HCT116 (cell line): Measurements from ENCODE around the gene PLS3. TPM values are rescaled to one million over a fixed set of nuclear protein-coding genes. Genes with fewer than 3 reads are reported as not detected.

ENCODE experiments used
- ATAC-seq: fragments of 200-7000 bp; cut with Tn5 transposase; 2 replicates; pipeline ENCODE4 v1.9.1; 2020; ENCODE audit warnings: mild to moderate bottlenecking, moderate library complexity
- BruUV-seq: library from RNA; stranded (reverse); fragments of 400-500 nt; replicated peaks from 2 replicates; lab custom pipeline; 2021; lab: Mats Ljungman, UMichigan
- CTCF ChIA-PET: fragments of 300-600 bp; sonication (Branson Sonifier 250); formaldehyde crosslinking; loops from one replicate; lab custom pipeline; 2021; ENCODE audit warnings: antibody characterized with exemption; lab: Charles Lee
- POLR2A ChIA-PET: fragments of 300-600, 350-600 bp; sonication (Branson Sonifier 250); formaldehyde crosslinking; loops from one replicate; lab custom pipeline; 2021; ENCODE audit warnings: antibody characterized with exemption; lab: Charles Lee
- RAD21 ChIA-PET, 2 experiments: fragments of 300-600 bp; sonication (Branson Sonifier 250); formaldehyde crosslinking; loops; one replicate each; lab custom pipeline; 2023; ENCODE audit warnings: low total read pairs in 2 of 2; ENCODE audit not compliant: uncharacterized antibody in 2 of 2, unreplicated experiment in 2 of 2, low non-redundant PET in 1 of 2; lab: Charles Lee
- DNase-seq: peaks from one replicate; pipeline ENCODE4 v3.0.0-alpha.2; 2010; ENCODE audit warnings: low read depth, low spot score
- H2AFZ ChIP-seq: fragments of 200-600 bp; shearing (Covaris generic), sonication (generic); 2 replicates; pipeline ENCODE4 v1.6.1; 2017; ENCODE audit warnings: low read depth, mixed run types, mixed read lengths, antibody characterized with exemption, low read length; ENCODE audit not compliant: poor library complexity, severe bottlenecking
- H3K27ac ChIP-seq: 2 replicates; pipeline ENCODE4 v1.5.1; 2012; ENCODE audit warnings: low read depth, low read length
- H3K27me3 ChIP-seq: fragments of 200-600 bp; sonication (generic); 2 replicates; pipeline ENCODE4 v1.6.1; 2016; ENCODE audit warnings: mixed run types, low read length, mixed read lengths; ENCODE audit not compliant: insufficient read depth
- H3K36me3 ChIP-seq, 2 experiments: fragments of 200-500 bp in 1 of 2; fragments of 200-600 bp in 1 of 2; sonication (Bioruptor generic) in 1 of 2; sonication (generic) in 1 of 2; 2 replicates each; pipeline versions ENCODE4 v1.5.1 to v1.6.1; 2014 to 2016; ENCODE audit warnings: low read length in 2 of 2, inconsistent platforms in 1 of 2, mixed read lengths in 1 of 2, mixed run types in 1 of 2; ENCODE audit not compliant: insufficient read depth in 2 of 2, control insufficient read depth in 1 of 2
- H3K4me1 ChIP-seq, 2 experiments: fragments of 200-600 bp in 1 of 2; sonication (generic) in 1 of 2; 2 replicates each; pipeline versions ENCODE4 v1.5.1 to v1.6.1; 2012 to 2017; ENCODE audit warnings: low read length in 2 of 2, inconsistent platforms in 1 of 2, mild to moderate bottlenecking in 1 of 2, mixed read lengths in 1 of 2, mixed run types in 1 of 2, moderate library complexity in 1 of 2; ENCODE audit not compliant: insufficient read depth in 2 of 2, control insufficient read depth in 1 of 2
- H3K4me2 ChIP-seq: fragments of 200-600 bp; sonication (generic); 2 replicates; pipeline ENCODE4 v1.6.1; 2017; ENCODE audit warnings: mixed run types, low read length, mixed read lengths
- H3K4me3 ChIP-seq, 2 experiments: fragments of 200-600 bp in 1 of 2; sonication (generic) in 1 of 2; replicated peaks in 1 of 2; 2 replicates each; pipeline ENCODE4 v1.5.1; 2011 to 2016; ENCODE audit warnings: low read length in 2 of 2, control low read depth in 1 of 2, low read depth in 1 of 2, mild to moderate bottlenecking in 1 of 2, mixed read lengths in 1 of 2, mixed run types in 1 of 2
- H3K79me2 ChIP-seq: fragments of 200-600 bp; sonication (generic); 2 replicates; pipeline ENCODE4 v1.6.1; 2017; ENCODE audit warnings: mild to moderate bottlenecking, mixed run types, low read length, moderate library complexity, mixed read lengths; ENCODE audit not compliant: insufficient read depth
- H3K9ac ChIP-seq: fragments of 200-600 bp; sonication (generic); 2 replicates; pipeline ENCODE4 v1.6.1; 2016; ENCODE audit warnings: low read length, mixed read lengths
- H3K9me2 ChIP-seq: fragments of 200-600 bp; sonication (generic), shearing (Covaris generic); 2 replicates; pipeline ENCODE4 v1.6.1; 2017; ENCODE audit warnings: mixed run types, mild to moderate bottlenecking, moderate library complexity; ENCODE audit not compliant: insufficient read depth
- H3K9me3 ChIP-seq, 2 experiments: fragments of 200-500 bp in 1 of 2; fragments of 200-600 bp in 1 of 2; sonication (Bioruptor generic) in 1 of 2; sonication (generic) in 1 of 2; 2 replicates each; pipeline ENCODE4 v1.6.1; 2014 to 2017; ENCODE audit warnings: low read length in 2 of 2, mixed read lengths in 2 of 2, inconsistent platforms in 1 of 2, low read depth in 1 of 2, mild to moderate bottlenecking in 1 of 2, mixed run types in 1 of 2, moderate library complexity in 1 of 2; ENCODE audit not compliant: control insufficient read depth in 1 of 2, insufficient read depth in 1 of 2
- H4K20me1 ChIP-seq: fragments of 200-600 bp; sonication (generic), shearing (Covaris generic); 2 replicates; pipeline ENCODE4 v1.6.1; 2017; ENCODE audit warnings: mixed run types, mild to moderate bottlenecking, moderate library complexity; ENCODE audit not compliant: insufficient read depth
- CTCF ChIP-seq, 3 experiments: fragments of 200-600 bp in 1 of 3; sonication (generic) in 1 of 3; IDR thresholded peaks in 2 of 3; conservative IDR thresholded peaks in 1 of 3; 2 replicates each; pipeline ENCODE4 v1.5.1; 2012 to 2017; ENCODE audit warnings: low read depth in 2 of 3, low read length in 2 of 3, antibody characterized with exemption in 1 of 3, borderline replicate concordance in 1 of 3, control low read depth in 1 of 3, mild to moderate bottlenecking in 1 of 3, mixed read lengths in 1 of 3, mixed run types in 1 of 3, moderate library complexity in 1 of 3; ENCODE audit not compliant: insufficient read depth in 1 of 3
- EGR1 ChIP-seq: IDR thresholded peaks from 2 replicates; pipeline ENCODE4 v1.6.1; 2012; ENCODE audit warnings: low read depth
- ELF1 ChIP-seq: IDR thresholded peaks from 2 replicates; pipeline ENCODE4 v1.6.1; 2012; ENCODE audit warnings: low read depth, borderline replicate concordance
- EZH2phosphoT487 ChIP-seq: fragments of 200-600 bp; IDR thresholded peaks from 2 replicates; pipeline ENCODE4 v1.6.1; 2018; ENCODE audit warnings: antibody characterized with exemption, borderline replicate concordance
- JUND ChIP-seq: IDR thresholded peaks from 2 replicates; pipeline ENCODE4 v1.6.1; 2012
- POLR2AphosphoS5 ChIP-seq: IDR thresholded peaks from 2 replicates; pipeline ENCODE4 v1.6.1; 2011; ENCODE audit warnings: mild to moderate bottlenecking, low read depth, low read length, moderate library complexity
- RAD21 ChIP-seq: IDR thresholded peaks from 2 replicates; pipeline ENCODE4 v1.6.1; 2012; ENCODE audit warnings: low read depth, mild to moderate bottlenecking
- SIN3A ChIP-seq: IDR thresholded peaks from 2 replicates; pipeline ENCODE4 v1.6.1; 2012; ENCODE audit warnings: low read depth
- SRF ChIP-seq: IDR thresholded peaks from 2 replicates; pipeline ENCODE4 v1.6.1; 2012; ENCODE audit warnings: low read depth
- TCF7L2 ChIP-seq: IDR thresholded peaks from 2 replicates; pipeline ENCODE4 v1.7.0; 2011; ENCODE audit warnings: borderline replicate concordance, inconsistent platforms; ENCODE audit not compliant: insufficient read depth, insufficient read length; ENCODE audit errors: extremely low read depth
- YY1 ChIP-seq: IDR thresholded peaks from 2 replicates; pipeline ENCODE4 v1.6.1; 2011; ENCODE audit warnings: low read length, low read depth, moderate library complexity, mild to moderate bottlenecking; ENCODE audit not compliant: insufficient replicate concordance; ENCODE audit errors: extremely low read depth
- ZBTB33 ChIP-seq: IDR thresholded peaks from 2 replicates; pipeline ENCODE4 v1.6.1; 2011; ENCODE audit warnings: mild to moderate bottlenecking, low read length, moderate library complexity; ENCODE audit not compliant: insufficient replicate concordance; ENCODE audit errors: extremely low read depth
- ZNF274 ChIP-seq: fragments of 200-500 bp; sonication (Bioruptor generic); IDR thresholded peaks from 2 replicates; pipeline ENCODE4 v1.6.1; 2014; ENCODE audit warnings: mild to moderate bottlenecking, low read depth, low read length, inconsistent platforms
- intact Hi-C: fragments of 100-400 bp; cut with micrococcal nuclease; formaldehyde crosslinking; loops from 2 replicates; pipeline ENCODE4 v1.10.0; 2022
- total RNA-seq: library from RNA; stranded (reverse); gene quantifications from one replicate; pipeline ENCODE4 v1.2.1, GENCODE V29; 2021; ENCODE audit not compliant: unreplicated experiment

The PLS3 gene
- total RNA-seq, 1 experiment from 2014 or later, result 50.8 TPM

- POLR2A ChIA-PET, result no interaction called here
- no peak overlapping the region for H3K4me2 ChIP-seq
- H3K27ac ChIP-seq, result no peak overlapping the region
- no peaks in the 10 kb centered on the region for H3K4me1 ChIP-seq
- no peaks in the 10 kb centered on the region for H3K9me3 ChIP-seq
- intact Hi-C loops, result no loop called here
- H3K36me3 ChIP-seq, result no peaks in the 10 kb centered on the region
- H3K79me2 ChIP-seq, result no peaks in the 10 kb centered on the region
- H3K9me2 ChIP-seq, result no peaks in the 10 kb centered on the region
- no peak overlapping the region for H2AFZ ChIP-seq
- no peak overlapping the region for H3K9ac ChIP-seq
- ATAC-seq (no peak), DNase-seq (no peak)
- H3K27me3 ChIP-seq, result no peaks in the 10 kb centered on the region
- H4K20me1 ChIP-seq, result no peaks in the 10 kb centered on the region
- RAD21 ChIA-PET, result no interaction called here
- no peak for TF ChIP-seq RAD21
- TF ChIP-seq EZH2phosphoT487, result no peak
- TF ChIP-seq JUND, result no peak
- TF ChIP-seq CTCF (IDR thresholded peaks at IDR 0.05 in 2 of 3, conservative IDR thresholded peaks at IDR 0.05 in 1 of 3; ENCODE audit: borderline replicate concordance in 1 of 3, insufficient read depth in 1 of 3, low read depth in 2 of 3, low read length in 2 of 3), result no peak
- no peak for TF ChIP-seq POLR2AphosphoS5
- TF ChIP-seq ELF1, result no peak
- TF ChIP-seq ZNF274, result no peak
- TF ChIP-seq YY1, result no peak
- TF ChIP-seq ZBTB33, result no peak
- TF ChIP-seq SRF, result no peak
- TF ChIP-seq EGR1, result no peak
- no peak for TF ChIP-seq TCF7L2
- TF ChIP-seq SIN3A, result no peak
- CTCF ChIA-PET, result no interaction called here
- no peak overlapping the region for H3K4me3 ChIP-seq
- BruUV-seq, result no TSS peak
Observed at GRCh38 chrX:115624916-115625315, 63.9 kb downstream of the PLS3 start.
